ENCODE results near the gene TRIM49B.
"Not testable (repeated sequence)": the region's sequence is repeated elsewhere in the genome, so short reads cannot be mapped to it uniquely, and the experiment has no call there.

The TRIM49B gene

GRCh38 chr11:49028523-49028922, at the start of gene TRIM49B:
Gene TRIM49B, plus strand, starts transcription at chr11:49028823. Its CDS starts 2,777 bp downstream, at chr11:49031600.
- not testable (repeated sequence) for DNase-seq (ENCODE audit: low read depth); H3K4me3 ChIP-seq (ENCODE audit: low read depth, low read length)

- H3K4me3 ChIP-seq (ENCODE audit: low read depth, low read length); DNase-seq (ENCODE audit: low read depth): not testable (repeated sequence)
Measured at GRCh38 chr11:48983785-48984184, 44.8 kb upstream of the TRIM49B start, which contains the start of gene TRIM51G. Gene TRIM51G, minus strand, starts transcription at chr11:48983885. Its CDS starts 2,190 bp downstream, at chr11:48981695.

GRCh38 chr11:49048229-49048628, 19.6 kb downstream of the TRIM49B start:
- DNase-seq (ENCODE audit: low read depth); H3K4me3 ChIP-seq (ENCODE audit: low read depth, low read length): not testable (repeated sequence)

GRCh38 chr11:49049821-49050220, 21.2 kb downstream of the TRIM49B start:
- H3K4me3 ChIP-seq (ENCODE audit: low read depth, low read length); DNase-seq (ENCODE audit: low read depth): not testable (repeated sequence)

- DNase-seq (ENCODE audit: low read depth); H3K4me3 ChIP-seq (ENCODE audit: low read depth, low read length): not testable (repeated sequence)
Measured at GRCh38 chr11:49059012-49059411, 30.4 kb downstream of the TRIM49B start, which contains the start of gene TRIM64C. Gene TRIM64C, minus strand, starts transcription at chr11:49059112. Its CDS starts 0 bp downstream, at chr11:49059112.

GRCh38 chr11:49069897-49070296, 41.3 kb downstream of the TRIM49B start:
- not testable (repeated sequence) for DNase-seq (ENCODE audit: low read depth)

More at GRCh38 chr11:49069897-49070296, 41.3 kb downstream of the TRIM49B start:
- not testable (repeated sequence) for H3K4me3 ChIP-seq (ENCODE audit: low read depth, low read length)

Measured in skeletal muscle cell (primary cell).